ENCODE measurements around the gene CACNA1D.
"Not testable (repeated sequence)": the region's sequence is repeated elsewhere in the genome, so short reads cannot be mapped to it uniquely, and the experiment has no call there.

Gene CACNA1D

DNA sequence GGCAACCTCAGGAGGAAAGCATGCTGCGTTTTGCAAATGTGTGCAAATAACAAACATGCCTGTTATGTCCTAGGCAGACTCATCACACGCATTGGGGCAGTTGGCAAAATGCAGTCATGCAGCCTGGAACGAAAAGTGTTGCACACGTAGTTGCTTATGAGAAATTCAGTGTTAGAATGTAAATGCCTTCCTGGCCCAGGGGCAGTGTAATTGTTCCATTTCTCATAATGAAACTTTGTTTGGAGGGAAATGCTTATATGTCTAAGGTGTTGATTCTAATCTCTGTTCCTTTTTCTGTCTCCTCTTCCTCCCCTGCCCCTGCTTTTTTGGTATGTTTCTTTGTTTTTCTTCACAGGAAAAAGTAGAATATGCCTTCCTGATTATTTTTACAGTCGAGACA is 156.0 kb downstream of the CACNA1D start:
- no peak for DNase-seq (ENCODE audit: low read depth in 1 of 2, low spot score in 1 of 2)

DNA sequence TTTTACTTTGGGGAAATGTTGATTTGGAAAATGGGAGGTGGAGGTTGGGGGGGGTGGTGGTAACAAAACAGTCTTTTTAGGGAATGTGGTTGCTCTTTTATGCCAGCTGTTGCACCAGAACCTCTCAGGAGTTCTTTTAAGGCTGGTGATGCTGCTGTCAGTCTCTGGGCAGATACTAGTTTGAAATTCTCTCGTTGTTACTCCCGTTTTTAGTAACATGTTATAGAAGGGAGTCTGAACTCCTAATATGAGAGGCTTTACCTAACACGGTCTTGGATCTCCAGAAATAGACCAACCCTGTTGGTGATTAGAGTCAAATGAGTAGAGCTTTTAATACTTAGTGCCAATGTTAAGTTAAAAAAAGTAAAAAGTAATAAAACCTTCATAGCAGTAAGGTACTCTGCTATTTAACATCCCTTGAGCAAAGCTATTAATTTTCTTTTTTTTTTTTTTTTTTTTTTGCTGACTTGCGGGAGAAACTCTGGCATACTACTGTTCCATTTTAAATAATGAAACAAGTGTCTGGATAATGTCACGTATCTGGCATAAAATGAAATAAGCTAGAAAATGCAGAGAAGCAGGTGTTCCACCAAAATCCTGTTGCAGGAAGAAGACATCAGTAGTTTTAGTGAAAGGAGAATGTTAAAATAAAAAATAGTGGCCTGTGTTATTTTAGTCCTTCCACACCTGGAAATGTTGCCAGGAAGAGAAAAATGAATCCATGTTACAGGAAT is 156.7 kb downstream of the CACNA1D start:
- DNase-seq (ENCODE audit: low read depth in 1 of 2, low spot score in 1 of 2) = no peak

DNA sequence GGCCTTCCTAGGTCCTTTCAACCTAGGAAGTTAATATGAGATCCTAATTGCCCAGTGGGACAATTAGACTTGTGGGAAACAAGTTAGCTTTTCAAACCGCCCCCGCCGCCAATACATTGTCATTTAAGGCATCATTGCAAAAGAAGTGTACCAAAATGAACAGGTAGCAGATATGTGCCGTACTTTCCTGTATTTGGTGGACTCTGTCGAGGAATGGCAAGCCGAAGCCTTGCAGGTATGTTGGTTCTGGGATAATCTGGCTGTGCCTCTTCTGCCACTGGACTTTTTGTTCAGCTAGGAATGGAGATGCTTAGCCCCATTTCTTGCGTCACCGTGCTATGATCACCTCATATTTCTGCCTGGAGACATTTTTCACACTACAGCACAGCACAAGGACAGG is 157.5 kb downstream of the CACNA1D start:
- DNase-seq (ENCODE audit: low read depth in 1 of 2, low spot score in 1 of 2) = no peak

DNA sequence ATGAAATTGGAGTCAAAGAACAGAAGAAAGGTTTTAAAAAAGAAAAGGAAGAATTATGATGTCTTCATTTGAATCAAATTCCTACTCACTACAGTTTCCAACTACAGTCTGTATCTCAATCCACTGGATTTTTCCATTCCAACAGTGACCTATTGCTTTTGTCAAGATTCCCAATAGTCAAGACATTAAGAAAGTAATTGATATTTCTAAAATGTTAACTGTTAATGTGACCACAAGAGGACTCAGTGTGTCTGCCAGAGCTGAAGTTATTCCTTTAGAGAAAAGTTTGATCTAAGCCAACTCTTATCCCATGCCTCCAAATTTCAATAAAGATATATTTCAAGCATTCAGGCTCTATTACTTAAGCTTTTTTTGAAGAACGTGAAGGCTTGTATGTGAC is 163.2 kb downstream of the CACNA1D start:
- DNase-seq (ENCODE audit: low read depth in 1 of 2, low spot score in 1 of 2) = no peak

DNA sequence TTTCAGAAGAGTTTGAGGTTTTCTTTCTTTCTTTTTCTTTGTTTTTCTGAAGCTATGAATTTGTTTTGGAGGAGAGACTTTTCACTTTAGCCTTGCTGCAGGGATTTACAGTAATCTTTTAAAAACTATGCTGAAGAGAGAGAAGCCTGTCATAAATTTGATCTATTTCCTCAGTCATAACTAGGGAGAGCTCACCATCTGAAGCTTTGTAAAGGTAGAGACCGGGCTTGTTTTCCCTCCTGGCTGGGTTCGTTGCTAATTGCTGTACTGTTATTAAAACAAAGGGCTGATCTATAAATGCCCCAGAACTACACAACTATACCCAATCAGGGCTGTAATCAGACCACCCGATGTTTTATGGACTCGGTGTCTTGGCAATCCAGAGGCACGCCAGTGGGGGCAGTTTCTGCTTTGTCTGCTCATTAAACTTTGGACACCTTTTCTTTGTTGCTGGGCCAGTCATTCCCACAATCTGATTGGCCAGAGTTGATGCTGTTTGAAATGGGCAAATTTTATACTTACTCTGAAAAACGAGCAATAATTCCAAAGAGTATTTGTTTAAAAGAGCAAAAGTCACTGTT is 164.3 kb downstream of the CACNA1D start:
- DNase-seq (ENCODE audit: low read depth in 1 of 2, low spot score in 1 of 2) = no peak

DNA sequence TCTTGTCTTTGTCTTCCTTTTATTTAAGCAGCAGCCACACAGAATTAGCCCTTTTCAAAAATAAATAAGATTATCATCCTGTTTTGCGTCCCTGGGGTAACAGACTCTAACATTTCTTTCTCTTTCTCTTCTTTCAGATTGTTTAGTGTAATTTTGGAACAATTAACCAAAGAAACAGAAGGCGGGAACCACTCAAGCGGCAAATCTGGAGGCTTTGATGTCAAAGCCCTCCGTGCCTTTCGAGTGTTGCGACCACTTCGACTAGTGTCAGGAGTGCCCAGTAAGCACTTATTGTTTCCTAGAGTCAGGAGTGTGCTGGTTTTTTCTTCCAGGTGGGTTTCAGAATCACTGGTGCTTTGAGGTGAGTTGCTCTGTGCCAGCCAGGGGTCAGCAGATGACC is 165.6 kb downstream of the CACNA1D start:
- DNase-seq (ENCODE audit: low read depth in 1 of 2, low spot score in 1 of 2) = no peak

DNA sequence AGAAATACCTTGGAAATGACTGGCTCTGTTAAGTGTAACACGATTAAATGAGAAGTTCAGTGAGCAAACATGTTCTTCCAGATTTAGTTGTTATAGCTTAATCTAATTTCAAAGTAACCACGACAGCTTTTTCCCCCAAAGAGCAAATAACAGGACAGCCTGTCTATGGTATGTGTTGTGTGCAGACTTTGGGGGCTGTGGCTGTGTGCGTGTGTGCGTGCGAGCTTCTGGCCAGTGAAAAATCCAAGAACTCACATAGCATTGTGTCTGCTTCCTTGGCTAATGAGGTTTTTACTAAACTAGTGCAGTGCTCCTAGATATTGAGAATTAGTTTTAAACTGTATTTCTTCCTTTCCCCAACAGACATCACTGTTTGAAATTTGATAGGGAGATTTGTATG is 167.1 kb downstream of the CACNA1D start:
- DNase-seq (ENCODE audit: low read depth in 1 of 2, low spot score in 1 of 2) = no peak

DNA sequence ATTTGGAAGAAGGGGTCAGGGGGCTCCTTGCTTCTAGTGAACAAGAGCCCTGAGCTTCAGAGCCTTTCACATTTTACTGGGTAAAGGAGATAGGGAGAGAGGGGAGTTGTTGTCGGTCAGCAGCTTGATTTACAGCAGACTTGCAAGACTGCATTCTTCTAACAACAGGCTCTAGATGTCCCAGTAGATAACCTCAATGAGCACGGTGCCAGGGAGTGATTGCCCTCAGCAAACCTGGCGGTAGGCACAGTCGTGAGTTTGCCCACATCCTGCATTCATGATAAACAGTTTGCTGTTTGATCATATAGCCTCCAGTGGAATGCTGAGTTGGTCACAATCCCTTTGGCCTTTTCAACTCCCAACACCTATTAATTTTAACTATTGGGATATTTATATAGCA is 170.4 kb downstream of the CACNA1D start:
- DNase-seq (ENCODE audit: low read depth in 1 of 2, low spot score in 1 of 2) = not testable (repeated sequence)

DNA sequence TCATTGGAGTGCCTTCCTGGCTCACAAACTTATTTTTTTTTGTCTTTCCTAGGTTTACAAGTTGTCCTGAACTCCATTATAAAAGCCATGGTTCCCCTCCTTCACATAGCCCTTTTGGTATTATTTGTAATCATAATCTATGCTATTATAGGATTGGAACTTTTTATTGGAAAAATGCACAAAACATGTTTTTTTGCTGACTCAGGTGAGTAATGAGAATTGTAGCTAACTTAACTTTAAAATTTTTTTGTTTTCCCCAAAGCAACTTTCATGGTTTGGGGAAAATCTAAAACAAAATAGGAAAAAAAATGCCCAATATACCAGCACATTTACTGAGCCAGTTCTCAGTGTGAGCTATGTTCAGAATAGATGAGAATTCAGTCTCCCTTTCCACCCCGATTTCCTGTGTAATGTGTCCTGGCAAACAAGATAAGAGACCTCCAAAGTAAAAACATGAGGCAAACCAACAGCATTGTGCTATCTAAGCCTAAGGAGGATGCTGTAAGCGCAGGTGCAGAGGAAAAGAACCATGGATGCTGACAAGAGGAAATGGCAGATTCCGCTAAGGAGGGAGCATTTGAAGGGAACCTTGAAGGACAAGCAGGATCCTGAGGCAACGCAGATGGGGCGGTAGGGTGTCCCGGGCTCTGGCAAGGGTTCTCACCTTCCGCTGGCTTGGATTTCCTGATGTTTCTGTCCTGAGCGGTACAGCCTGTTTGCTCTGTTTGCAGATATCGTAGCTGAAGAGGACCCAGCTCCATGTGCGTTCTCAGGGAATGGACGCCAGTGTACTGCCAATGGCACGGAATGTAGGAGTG is 171.4 kb downstream of the CACNA1D start:
- no peak for DNase-seq (ENCODE audit: low read depth in 1 of 2, low spot score in 1 of 2)

DNA sequence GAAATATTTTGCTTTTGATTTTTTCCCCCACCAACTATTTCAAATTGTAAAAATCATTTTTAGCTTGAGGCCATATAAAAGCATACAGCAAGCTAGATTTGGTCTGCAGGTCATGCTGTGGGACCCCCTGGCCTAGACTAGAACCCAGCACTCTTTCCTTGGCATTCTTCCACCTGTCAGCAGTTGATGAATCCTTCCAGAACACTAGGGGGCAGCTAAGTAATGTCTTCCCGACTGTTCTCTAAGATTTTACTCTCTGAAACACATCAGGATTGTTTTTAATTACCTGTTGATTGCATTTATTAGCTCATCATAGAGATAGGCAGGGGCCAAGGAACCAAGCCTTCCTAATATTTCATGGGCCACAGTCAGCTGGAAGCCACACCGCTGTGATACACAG is 174.5 kb downstream of the CACNA1D start:
- DNase-seq (ENCODE audit: low read depth in 1 of 2, low spot score in 1 of 2) = no peak

DNA sequence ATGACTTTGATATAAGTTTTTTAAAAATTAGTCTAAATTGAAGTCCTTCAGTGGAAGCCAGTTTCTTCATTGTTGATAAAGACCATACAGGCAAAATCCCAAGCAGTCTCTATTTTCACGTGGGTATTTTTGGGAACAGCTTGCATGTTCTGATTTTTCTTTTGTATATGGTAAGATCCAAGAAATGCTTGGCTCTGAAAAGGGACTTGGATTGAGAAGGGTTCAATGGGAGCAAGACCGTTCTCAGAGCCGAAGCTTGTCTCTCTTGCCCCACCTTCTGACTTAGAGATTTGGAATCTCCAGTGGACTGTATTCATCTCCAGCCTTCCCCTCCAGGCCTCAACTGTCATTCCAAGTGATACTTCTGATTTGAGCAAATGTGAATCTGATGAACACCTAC is 176.3 kb downstream of the CACNA1D start:
- no peak for DNase-seq (ENCODE audit: low read depth in 1 of 2, low spot score in 1 of 2)

DNA sequence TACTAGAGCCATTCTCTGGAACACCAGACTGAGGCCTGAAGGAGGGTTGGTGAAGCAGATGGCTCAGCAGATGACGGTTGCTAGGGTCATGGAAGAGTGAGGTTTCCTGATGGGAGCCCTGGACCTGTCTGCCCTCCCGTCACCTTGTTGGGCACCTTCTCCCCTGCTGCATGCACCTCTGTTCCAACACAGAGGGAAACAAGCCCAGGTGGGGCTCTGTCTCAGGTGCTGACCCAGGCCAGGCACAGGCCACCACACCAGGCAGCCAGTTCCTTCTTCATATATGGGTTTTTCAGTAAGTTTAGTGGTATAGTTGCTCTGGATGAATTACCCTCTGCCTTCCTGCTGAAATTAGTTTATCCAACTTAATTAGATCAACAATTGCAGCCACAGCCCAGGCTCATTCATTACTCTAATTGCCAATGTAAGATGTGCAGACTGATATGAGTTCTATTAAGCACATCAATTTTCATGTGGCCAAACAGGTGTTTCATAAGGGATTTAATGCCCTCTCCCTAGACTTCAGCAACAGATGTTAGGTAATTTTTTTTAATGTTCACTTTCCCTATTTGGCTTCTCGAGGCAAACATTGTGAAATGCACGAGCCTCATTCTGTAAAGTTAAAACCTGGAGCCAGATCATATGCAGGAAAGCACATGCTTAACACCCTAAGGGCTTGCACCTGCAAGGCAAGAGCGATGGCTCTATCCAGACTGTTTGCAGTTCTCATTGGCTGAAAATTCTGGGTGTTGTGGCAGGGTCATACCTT is 177.0 kb downstream of the CACNA1D start:
- no peak for DNase-seq (ENCODE audit: low read depth in 1 of 2, low spot score in 1 of 2)

DNA sequence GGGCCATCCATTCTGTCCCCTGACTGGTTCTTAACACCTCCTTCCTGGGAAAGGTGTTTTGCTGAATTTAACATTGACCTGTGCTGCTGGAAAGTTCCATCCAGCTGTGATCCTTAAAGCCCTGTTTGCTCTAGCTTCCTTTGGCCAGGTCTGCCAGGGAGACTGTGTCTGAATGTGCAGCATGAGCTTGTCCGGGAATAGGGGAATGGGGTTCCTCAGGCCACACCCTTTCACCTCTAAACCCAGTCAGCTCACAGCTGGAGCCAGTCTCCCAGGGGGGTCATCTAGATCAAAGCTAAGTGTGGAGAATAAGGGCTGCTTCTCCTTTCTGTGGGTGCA is 177.5 kb downstream of the CACNA1D start:
- no peak for DNase-seq (ENCODE audit: low read depth in 1 of 2, low spot score in 1 of 2)

DNA sequence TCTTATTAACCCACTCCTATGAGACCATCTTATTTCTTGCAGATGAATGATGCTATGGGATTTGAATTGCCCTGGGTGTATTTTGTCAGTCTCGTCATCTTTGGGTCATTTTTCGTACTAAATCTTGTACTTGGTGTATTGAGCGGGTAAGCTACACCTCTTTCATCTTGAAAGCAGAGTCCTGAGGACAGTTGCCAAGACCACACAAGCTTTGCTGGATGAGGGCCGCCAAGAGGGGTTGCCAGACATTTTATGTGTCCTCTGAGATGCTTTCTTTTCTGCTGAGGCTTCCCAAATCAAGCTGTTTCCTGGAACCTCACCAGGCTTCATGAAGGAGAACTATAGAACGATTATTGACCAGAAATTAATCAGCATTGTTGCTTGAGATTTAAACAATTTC is 178.6 kb downstream of the CACNA1D start:
- DNase-seq (ENCODE audit: low read depth in 1 of 2, low spot score in 1 of 2) = no peak

DNA sequence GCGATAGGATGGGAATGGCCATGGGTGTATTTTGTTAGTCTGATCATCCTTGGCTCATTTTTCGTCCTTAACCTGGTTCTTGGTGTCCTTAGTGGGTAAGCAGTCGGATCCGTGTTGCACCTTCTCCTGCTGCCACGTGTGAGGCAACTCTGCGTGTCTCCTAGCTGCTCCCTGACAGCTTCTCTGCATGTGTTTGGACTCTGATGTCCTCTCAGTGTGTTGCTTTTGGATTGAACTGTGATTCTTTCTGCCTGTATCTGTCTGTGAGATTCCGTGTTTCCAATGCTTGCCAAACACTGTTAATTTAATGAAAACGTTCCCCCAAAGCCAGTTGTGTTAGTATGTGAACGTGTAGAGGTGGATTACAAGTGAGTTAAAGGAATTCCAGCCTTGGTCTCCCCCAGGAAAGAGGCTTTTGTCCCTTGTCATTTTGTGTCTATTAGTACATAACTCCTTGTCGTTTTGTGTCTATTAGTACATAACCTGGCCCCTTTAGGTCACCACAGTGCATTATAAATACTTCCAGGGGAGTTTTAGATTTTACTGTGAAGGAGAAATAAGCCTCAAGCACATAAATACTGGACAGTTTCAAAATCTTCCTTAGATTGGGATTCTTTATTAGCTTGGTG is 179.4 kb downstream of the CACNA1D start:
- no peak for DNase-seq (ENCODE audit: low read depth in 1 of 2, low spot score in 1 of 2)

DNA sequence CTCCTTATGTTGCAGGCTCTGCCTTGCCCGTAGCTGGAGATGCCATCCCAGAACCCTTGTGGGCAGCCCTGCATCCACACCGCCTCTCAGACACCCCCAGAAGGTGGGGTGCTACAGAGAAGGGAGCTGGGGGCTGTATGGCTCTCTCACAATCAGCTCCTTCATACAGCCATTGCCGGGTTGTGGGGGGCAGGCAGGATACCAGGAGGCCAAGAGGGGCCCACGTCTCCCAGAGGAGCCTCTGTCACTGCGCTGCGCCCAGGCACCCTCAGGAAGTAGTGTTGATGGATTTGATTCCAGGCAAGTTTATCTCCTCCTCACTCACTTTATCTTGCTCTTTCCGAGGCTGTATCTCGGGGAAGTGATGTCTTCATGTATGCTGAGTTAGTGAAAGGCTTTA is 180.2 kb downstream of the CACNA1D start:
- no peak for DNase-seq (ENCODE audit: low read depth in 1 of 2, low spot score in 1 of 2)

DNA sequence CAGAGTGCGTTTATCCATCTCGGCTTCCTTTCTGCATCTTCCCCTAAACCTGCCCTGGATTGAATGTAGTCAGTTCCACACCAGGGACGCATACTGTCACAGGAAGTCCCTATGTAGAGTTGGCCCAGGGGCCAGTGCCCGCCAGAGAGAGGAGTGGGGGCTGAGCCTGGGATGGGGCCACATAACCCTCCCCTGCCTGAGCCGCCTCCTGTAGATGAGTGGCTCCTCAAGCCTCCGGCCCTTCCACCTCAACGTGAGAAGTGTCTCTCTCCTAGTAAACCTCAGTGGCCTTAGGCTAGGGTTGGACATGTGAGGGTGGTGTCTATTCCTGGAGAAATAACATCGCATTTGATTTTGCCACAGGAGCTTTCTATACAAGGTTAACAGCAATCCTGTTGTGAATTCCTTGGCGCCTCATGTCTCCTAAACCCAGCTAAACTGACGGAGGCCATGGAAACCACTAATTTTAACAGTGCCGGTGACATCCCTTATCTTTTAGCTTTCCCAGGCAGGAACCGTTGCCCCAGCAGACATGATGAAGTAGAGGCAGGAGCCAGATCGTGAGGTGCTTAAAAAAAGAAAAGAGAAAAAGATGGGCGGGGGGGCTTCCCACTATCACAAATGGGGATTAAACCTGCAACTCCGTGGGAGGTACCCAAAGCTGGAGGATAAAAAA is 180.7 kb downstream of the CACNA1D start:
- DNase-seq (ENCODE audit: low read depth in 1 of 2, low spot score in 1 of 2) = no peak

DNA sequence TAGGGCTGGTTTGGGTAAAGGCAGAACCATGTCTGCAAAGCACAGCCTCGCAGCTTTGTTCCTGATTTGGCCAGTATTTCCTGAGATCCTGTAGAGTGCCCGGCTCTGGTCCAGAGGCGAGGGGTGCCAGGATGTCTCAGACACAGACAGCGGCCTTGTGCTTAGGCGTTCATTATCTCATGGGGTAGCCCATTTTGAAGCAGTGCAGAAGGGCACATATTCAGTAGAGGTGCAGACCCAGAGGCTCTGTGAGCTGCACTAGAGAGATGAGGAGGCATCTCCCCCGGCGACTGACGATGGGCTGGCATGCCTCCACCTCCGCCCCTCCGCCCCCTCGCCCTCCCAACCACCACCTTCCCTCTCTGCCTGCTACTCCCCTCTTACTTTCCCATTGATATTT is 181.5 kb downstream of the CACNA1D start:
- no peak for DNase-seq (ENCODE audit: low read depth in 1 of 2, low spot score in 1 of 2)

DNA sequence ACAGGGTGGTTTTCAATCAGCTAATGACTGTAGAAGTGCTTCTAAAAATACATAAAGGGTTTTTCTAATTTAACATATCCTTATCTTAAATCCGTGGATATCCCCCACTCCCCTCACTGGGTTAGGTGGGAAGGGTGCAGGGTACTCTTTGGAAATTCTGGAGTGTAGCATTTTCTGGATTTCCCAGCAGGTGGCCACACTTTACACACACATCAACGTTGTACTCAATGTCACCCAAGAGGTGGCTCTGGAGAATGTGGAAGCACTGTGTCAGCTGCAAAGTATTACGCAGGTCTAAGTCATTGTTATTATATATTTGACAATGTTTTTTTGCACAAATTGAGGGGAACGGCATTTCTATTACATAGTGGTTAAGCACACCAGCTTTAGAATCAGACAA is 183.0 kb downstream of the CACNA1D start:
- no peak for DNase-seq (ENCODE audit: low read depth in 1 of 2, low spot score in 1 of 2)

DNA sequence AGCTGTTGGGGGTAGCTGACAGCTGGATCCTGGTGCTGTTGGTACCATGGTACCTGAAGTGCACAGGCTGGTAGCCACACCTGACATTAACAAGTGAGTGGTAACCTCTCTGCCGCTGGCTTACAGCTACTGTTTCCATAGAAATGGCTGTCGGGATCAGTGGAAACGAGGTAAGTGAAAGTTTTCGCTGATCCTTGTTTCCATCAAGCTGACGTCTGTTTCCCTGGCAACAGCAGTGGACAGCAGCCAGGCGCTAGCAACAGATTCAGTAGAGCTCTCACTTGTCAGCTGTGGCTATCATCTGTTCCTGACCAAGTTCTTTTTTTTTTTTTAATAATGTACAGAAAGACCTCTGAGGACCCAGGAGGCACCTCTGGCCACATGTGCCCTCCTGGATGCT is 185.6 kb downstream of the CACNA1D start:
- no peak for DNase-seq (ENCODE audit: low read depth in 1 of 2, low spot score in 1 of 2)

DNA sequence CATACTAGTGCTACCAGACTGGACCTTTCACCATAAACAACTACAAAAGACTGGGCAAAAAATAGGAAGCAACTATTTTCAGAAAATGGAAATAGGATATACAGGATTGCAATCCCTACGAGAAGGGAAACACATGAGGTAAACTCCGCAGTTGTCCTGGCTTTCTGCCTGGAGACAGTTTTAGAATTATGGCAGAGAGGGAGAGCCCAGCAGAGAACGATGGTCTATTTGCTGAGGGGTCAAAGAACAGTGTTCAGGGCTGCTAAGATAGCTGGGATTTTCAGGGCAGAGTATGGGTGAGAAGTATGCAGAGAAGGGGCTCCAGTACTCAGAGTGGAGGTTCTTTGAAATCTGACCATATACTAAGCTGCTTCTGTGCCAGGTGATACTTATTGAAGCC is 188.4 kb downstream of the CACNA1D start:
- DNase-seq (ENCODE audit: low read depth in 1 of 2, low spot score in 1 of 2) = no peak
